Neural crest cell (in vitro differentiated cells): ENCODE measurements around the gene UTP3. TPM values are rescaled to one million over a fixed set of nuclear protein-coding genes. Genes with fewer than 3 reads are reported as not detected.

Experiments
- DNase-seq: peaks from one replicate; pipeline ENCODE4 v3.0.0; 2021; ENCODE audit warnings: low read depth, mixed read lengths, low spot score
- H3K27ac Mint-ChIP-seq: one replicate; pipeline ENCODE4 v1.8.0; 2021; ENCODE audit warnings: mild to moderate bottlenecking, mixed read lengths; ENCODE audit not compliant: unreplicated experiment
- H3K27me3 Mint-ChIP-seq: 2 replicates; pipeline ENCODE4 v1.8.0; 2021; ENCODE audit warnings: low read depth, mild to moderate bottlenecking, mixed read lengths
- H3K36me3 Mint-ChIP-seq: 2 replicates; pipeline ENCODE4 v1.8.0; 2021; ENCODE audit warnings: low read depth, mild to moderate bottlenecking, mixed read lengths
- H3K4me1 Mint-ChIP-seq: 2 replicates; pipeline ENCODE4 v1.8.0; 2021; ENCODE audit warnings: mixed read lengths
- H3K4me3 Mint-ChIP-seq: one replicate; pipeline ENCODE4 v1.8.0; 2021; ENCODE audit warnings: mild to moderate bottlenecking, mixed read lengths
- H3K9me3 Mint-ChIP-seq: 2 replicates; pipeline ENCODE4 v1.8.0; 2021; ENCODE audit warnings: mixed read lengths
- total RNA-seq: library from RNA; stranded (reverse); gene quantifications from 2 replicates; pipeline ENCODE4 v1.2.1, GENCODE V29; 2021
- TF ChIP-seq, protein P1 (sequence below): fragments of 200-600 bp; sonication (generic); conservative IDR thresholded peaks from 2 replicates; pipeline ENCODE4 v1.5.0; 2021; ENCODE audit warnings: antibody characterized with exemption, mild to moderate bottlenecking

The UTP3 gene
- total RNA-seq, 1 donor from 2014 or later: 30.1 TPM

- H3K36me3 Mint-ChIP-seq: no peaks in the 10 kb centered on the region
- DNase-seq: no peak
- no peak overlapping the region for H3K4me3 Mint-ChIP-seq
- TF ChIP-seq, protein P1, sequence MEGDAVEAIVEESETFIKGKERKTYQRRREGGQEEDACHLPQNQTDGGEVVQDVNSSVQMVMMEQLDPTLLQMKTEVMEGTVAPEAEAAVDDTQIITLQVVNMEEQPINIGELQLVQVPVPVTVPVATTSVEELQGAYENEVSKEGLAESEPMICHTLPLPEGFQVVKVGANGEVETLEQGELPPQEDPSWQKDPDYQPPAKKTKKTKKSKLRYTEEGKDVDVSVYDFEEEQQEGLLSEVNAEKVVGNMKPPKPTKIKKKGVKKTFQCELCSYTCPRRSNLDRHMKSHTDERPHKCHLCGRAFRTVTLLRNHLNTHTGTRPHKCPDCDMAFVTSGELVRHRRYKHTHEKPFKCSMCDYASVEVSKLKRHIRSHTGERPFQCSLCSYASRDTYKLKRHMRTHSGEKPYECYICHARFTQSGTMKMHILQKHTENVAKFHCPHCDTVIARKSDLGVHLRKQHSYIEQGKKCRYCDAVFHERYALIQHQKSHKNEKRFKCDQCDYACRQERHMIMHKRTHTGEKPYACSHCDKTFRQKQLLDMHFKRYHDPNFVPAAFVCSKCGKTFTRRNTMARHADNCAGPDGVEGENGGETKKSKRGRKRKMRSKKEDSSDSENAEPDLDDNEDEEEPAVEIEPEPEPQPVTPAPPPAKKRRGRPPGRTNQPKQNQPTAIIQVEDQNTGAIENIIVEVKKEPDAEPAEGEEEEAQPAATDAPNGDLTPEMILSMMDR: no peak
- peaks cover 12% of the 10 kb centered on the region for H3K27me3 Mint-ChIP-seq
- H3K9me3 Mint-ChIP-seq: no peaks in the 10 kb centered on the region
- H3K4me1 Mint-ChIP-seq: no peaks in the 10 kb centered on the region
- no peak overlapping the region for H3K27ac Mint-ChIP-seq
Observed at GRCh38 chr4:70667740-70668535, 20.4 kb upstream of the UTP3 start.

GRCh38 chr4:70670332-70671014 lies 17.9 kb upstream of the UTP3 start:
- Mint-ChIP-seq H3K4me1 (no peaks in the 10 kb centered on the region), H3K4me3 (no peak overlapping the region), H3K36me3 (no peaks in the 10 kb centered on the region), H3K27me3 (peaks cover 18% of the 10 kb centered on the region), H3K9me3 (no peaks in the 10 kb centered on the region), H3K27ac (no peak overlapping the region)
- TF ChIP-seq, protein P1: no peak
- no peak for DNase-seq

DNA sequence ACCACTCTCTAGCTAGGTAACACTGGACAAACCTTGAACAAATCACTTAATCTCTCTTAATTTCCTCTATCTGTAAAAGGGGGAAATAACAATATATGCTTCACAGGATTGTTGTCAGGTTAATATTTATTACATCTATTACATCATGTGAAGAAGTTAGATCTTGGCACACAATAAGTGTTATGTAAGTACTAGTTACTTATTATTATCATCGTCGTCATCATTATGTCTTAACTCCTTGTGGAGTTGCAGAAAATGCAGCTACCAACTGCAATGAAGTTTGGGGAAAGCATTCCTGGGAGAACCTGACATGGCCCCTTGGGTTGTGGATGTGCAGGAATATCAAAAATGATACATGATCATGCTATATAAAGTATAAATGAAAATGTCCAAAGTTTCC lies 17.2 kb upstream of the UTP3 start:
- no peaks in the 10 kb centered on the region for H3K36me3 Mint-ChIP-seq
- H3K27ac Mint-ChIP-seq: no peak overlapping the region
- no peak overlapping the region for H3K4me3 Mint-ChIP-seq
- H3K9me3 Mint-ChIP-seq: no peaks in the 10 kb centered on the region
- TF ChIP-seq, protein P1: no peak
- H3K27me3 Mint-ChIP-seq: peaks cover 20% of the 10 kb centered on the region
- no peak for DNase-seq
- no peaks in the 10 kb centered on the region for H3K4me1 Mint-ChIP-seq

GRCh38 chr4:70674191-70674590 lies 14.1 kb upstream of the UTP3 start:
- Mint-ChIP-seq H3K9me3 (no peaks in the 10 kb centered on the region), H3K27me3 (peaks cover 23% of the 10 kb centered on the region), H3K36me3 (no peaks in the 10 kb centered on the region), H3K4me3 (no peak overlapping the region), H3K4me1 (no peaks in the 10 kb centered on the region), H3K27ac (no peak overlapping the region)
- TF ChIP-seq, protein P1: no peak
- DNase-seq: no peak

DNA sequence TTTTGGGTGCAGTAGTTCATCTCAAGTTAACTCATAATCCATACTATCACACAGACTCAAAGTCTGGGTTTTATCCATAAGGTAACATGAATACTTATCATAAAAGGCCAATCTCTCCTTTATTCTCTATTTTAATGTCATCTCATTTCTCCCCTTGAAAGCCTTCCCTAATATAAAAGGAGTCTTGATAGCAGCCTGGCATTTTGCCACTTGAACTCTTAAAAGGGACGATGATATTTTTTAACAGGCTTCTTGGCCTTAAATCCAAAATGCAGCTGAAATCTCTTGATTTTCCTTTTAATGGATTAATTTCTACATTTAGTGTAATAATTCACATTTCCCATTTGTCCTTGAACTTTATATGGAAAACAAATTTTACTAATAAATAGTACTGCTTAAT lies 13.6 kb upstream of the UTP3 start:
- H3K36me3 Mint-ChIP-seq: no peaks in the 10 kb centered on the region
- H3K4me1 Mint-ChIP-seq: no peaks in the 10 kb centered on the region
- H3K9me3 Mint-ChIP-seq: no peaks in the 10 kb centered on the region
- H3K27ac Mint-ChIP-seq: no peak overlapping the region
- H3K4me3 Mint-ChIP-seq: no peak overlapping the region
- TF ChIP-seq, protein P1: no peak
- peaks cover 22% of the 10 kb centered on the region for H3K27me3 Mint-ChIP-seq
- DNase-seq: no peak
